OCI-LY7 (cell line): ENCODE results near the gene MEGF6. TPM values are rescaled to one million over a fixed set of nuclear protein-coding genes. Genes with fewer than 3 reads are reported as not detected.

Source experiments
- BruUV-seq: library from RNA; stranded (reverse); fragments of 400-500 nt; replicated peaks from 2 replicates; lab custom pipeline; 2021; lab: Mats Ljungman, UMichigan
- CTCF ChIA-PET: fragments of 300-600 bp; sonication (Branson Sonifier 250); formaldehyde crosslinking; loops from one replicate; lab custom pipeline; 2022; ENCODE audit warnings: antibody characterized with exemption; ENCODE audit not compliant: unreplicated experiment; lab: Charles Lee
- POLR2A ChIA-PET: fragments of 300-600 bp; sonication (Branson Sonifier 250); formaldehyde crosslinking; loops from one replicate; lab custom pipeline; 2022; ENCODE audit warnings: antibody characterized with exemption; lab: Charles Lee
- DNase-seq: peaks from one replicate; pipeline ENCODE4 v3.0.0-alpha.2; 2015; ENCODE audit warnings: low spot score
- H2AFZ ChIP-seq: fragments of 200-600 bp; sonication (generic), shearing (Covaris generic); 2 replicates; pipeline ENCODE4 v1.6.1; 2014; ENCODE audit warnings: mild to moderate bottlenecking, antibody characterized with exemption, low read length, moderate library complexity
- H3K27ac ChIP-seq: fragments of 200-600 bp; sonication (generic); 2 replicates; pipeline ENCODE4 v1.5.1; 2014; ENCODE audit warnings: mixed run types, low read depth, mild to moderate bottlenecking, moderate library complexity, low read length, inconsistent platforms; ENCODE audit not compliant: poor library complexity, severe bottlenecking
- H3K36me3 ChIP-seq: fragments of 200-600 bp; sonication (generic); 2 replicates; pipeline ENCODE4 v1.6.1; 2014; ENCODE audit warnings: mild to moderate bottlenecking, antibody characterized with exemption, low read length, moderate library complexity, mixed read lengths; ENCODE audit not compliant: insufficient read depth
- H3K4me1 ChIP-seq: fragments of 200-600 bp; sonication (generic); 2 replicates; pipeline ENCODE4 v1.5.1; 2014; ENCODE audit warnings: mild to moderate bottlenecking, low read length; ENCODE audit not compliant: insufficient read depth, poor library complexity, severe bottlenecking
- H3K4me2 ChIP-seq: fragments of 200-600 bp; sonication (generic); 2 replicates; pipeline ENCODE4 v1.6.1; 2014; ENCODE audit warnings: mild to moderate bottlenecking, low read length
- H3K4me3 ChIP-seq: fragments of 200-600 bp; sonication (generic); 2 replicates; pipeline ENCODE4 v1.5.1; 2014; ENCODE audit warnings: mild to moderate bottlenecking, low read depth, low read length; ENCODE audit not compliant: poor library complexity, severe bottlenecking
- H3K79me2 ChIP-seq: fragments of 200-600 bp; sonication (generic); 2 replicates; pipeline ENCODE4 v1.6.1; 2016; ENCODE audit warnings: low read depth, mild to moderate bottlenecking, low read length, moderate library complexity, mixed read lengths; ENCODE audit not compliant: insufficient read depth
- H3K9me2 ChIP-seq: fragments of 200-600 bp; sonication (generic); 2 replicates; pipeline ENCODE4 v1.6.1; 2016; ENCODE audit warnings: mild to moderate bottlenecking, low read length, mixed read lengths; ENCODE audit not compliant: insufficient read depth
- H3K9me3 ChIP-seq: fragments of 200-600 bp; sonication (generic); 2 replicates; pipeline ENCODE4 v1.6.1; 2014; ENCODE audit warnings: mild to moderate bottlenecking, mixed run types, low read length, mixed read lengths
- H4K20me1 ChIP-seq: fragments of 200-600 bp; sonication (generic); 2 replicates; pipeline ENCODE4 v1.6.1; 2014; ENCODE audit warnings: mild to moderate bottlenecking, antibody characterized with exemption, low read length, moderate library complexity, mixed read lengths; ENCODE audit not compliant: insufficient read depth
- CTCF ChIP-seq: fragments of 200-600 bp; sonication (generic); conservative IDR thresholded peaks from 2 replicates; pipeline ENCODE4 v1.5.1; 2014; ENCODE audit warnings: mild to moderate bottlenecking, antibody characterized with exemption, low read length, moderate library complexity, mixed read lengths
- EZH2phosphoT487 ChIP-seq: fragments of 200-600 bp; sonication (generic); IDR thresholded peaks from 2 replicates; pipeline ENCODE4 v1.6.1; 2018; ENCODE audit warnings: low read depth, borderline replicate concordance, mild to moderate bottlenecking, mixed run types, antibody characterized with exemption, low read length, moderate library complexity, mixed read lengths
- intact Hi-C: fragments of 100-400 bp; cut with micrococcal nuclease; formaldehyde crosslinking; loops from one replicate; pipeline ENCODE4 v1.10.0; 2022; ENCODE audit not compliant: unreplicated experiment
- total RNA-seq, 2 experiments: library from RNA; depleted of rRNA in 1 of 2; stranded (reverse); fragments of >200 nt in 1 of 2; shearing (Covaris generic) in 1 of 2; gene quantifications; 2 replicates each; pipeline ENCODE4 v1.2.3, GENCODE V29; 2014 to 2022

MEGF6 gene
- total RNA-seq, 2 experiments from 2014 or later: 0.15 to 0.32 TPM

- no peaks in the 10 kb centered on the region for H3K9me2 ChIP-seq
- no peaks in the 10 kb centered on the region for H3K9me3 ChIP-seq
- no peak overlapping the region for H3K4me3 ChIP-seq
- H3K27ac ChIP-seq: no peak overlapping the region
- no peak overlapping the region for H3K4me2 ChIP-seq
- H3K79me2 ChIP-seq: no peaks in the 10 kb centered on the region
- H2AFZ ChIP-seq: no peak overlapping the region
- TF ChIP-seq CTCF (no peak), EZH2phosphoT487 (no peak)
- CTCF ChIA-PET: no interaction called here
- H3K36me3 ChIP-seq: peaks cover 50% of the 10 kb centered on the region
- BruUV-seq: no TSS peak
- H4K20me1 ChIP-seq: no peaks in the 10 kb centered on the region
- DNase-seq: no peak
- no peaks in the 10 kb centered on the region for H3K4me1 ChIP-seq
- POLR2A ChIA-PET: no interaction called here
- intact Hi-C loops: no loop called here
Observed at GRCh38 chr1:3631320-3632260, 20.3 kb upstream of the MEGF6 start.

GRCh38 chr1:3630914-3631313 lies 19.6 kb upstream of the MEGF6 start:
- no peak for DNase-seq
- Histone ChIP-seq H3K36me3 (peaks cover 44% of the 10 kb centered on the region), H3K79me2 (no peaks in the 10 kb centered on the region), H3K4me2 (no peak overlapping the region), H3K4me1 (peaks cover 2% of the 10 kb centered on the region), H4K20me1 (no peaks in the 10 kb centered on the region), H3K4me3 (no peak overlapping the region), H2AFZ (no peak overlapping the region), H3K27ac (no peak overlapping the region), H3K9me2 (no peaks in the 10 kb centered on the region), H3K9me3 (no peaks in the 10 kb centered on the region)
- no TSS peak for BruUV-seq
- TF ChIP-seq CTCF (no peak), EZH2phosphoT487 (no peak)
- ChIA-PET CTCF (no interaction called here), POLR2A (no interaction called here)
- intact Hi-C loops: no loop called here

- Histone ChIP-seq H4K20me1 (no peaks in the 10 kb centered on the region), H2AFZ (no peak overlapping the region), H3K79me2 (no peaks in the 10 kb centered on the region), H3K4me2 (no peak overlapping the region), H3K4me3 (no peak overlapping the region), H3K9me3 (no peaks in the 10 kb centered on the region), H3K36me3 (peaks cover 37% of the 10 kb centered on the region), H3K4me1 (peaks cover 7% of the 10 kb centered on the region), H3K9me2 (no peaks in the 10 kb centered on the region), H3K27ac (no peak overlapping the region)
- intact Hi-C loops: no loop called here
- no TSS peak for BruUV-seq
- TF ChIP-seq CTCF (no peak), EZH2phosphoT487 (no peak)
- DNase-seq: no peak
- POLR2A ChIA-PET: no interaction called here
- CTCF ChIA-PET: no interaction called here
Observed at GRCh38 chr1:3630161-3630611, 18.9 kb upstream of the MEGF6 start.
